Measurements from ENCODE around the gene FCGR3B.
"Not testable (repeated sequence)": the region's sequence is repeated elsewhere in the genome, so short reads cannot be mapped to it uniquely, and the experiment has no call there.

FCGR3B gene

GRCh38 chr1:161605024-161605423 is 26.0 kb downstream of the FCGR3B start:
- DNase-seq = not testable (repeated sequence)

- not testable (repeated sequence) for DNase-seq
Measured at GRCh38 chr1:161597077-161597476, 33.9 kb downstream of the FCGR3B start.

GRCh38 chr1:161595583-161595982 is 35.4 kb downstream of the FCGR3B start:
- not testable (repeated sequence) for DNase-seq

GRCh38 chr1:161595173-161595572 is 35.8 kb downstream of the FCGR3B start:
- not testable (repeated sequence) for DNase-seq

- DNase-seq = not testable (repeated sequence)
Measured at GRCh38 chr1:161594269-161594984, 36.5 kb downstream of the FCGR3B start.

- not testable (repeated sequence) for DNase-seq
Measured at GRCh38 chr1:161593092-161593755, 37.8 kb downstream of the FCGR3B start.

GRCh38 chr1:161592586-161592985 is 38.4 kb downstream of the FCGR3B start:
- not testable (repeated sequence) for DNase-seq

GRCh38 chr1:161589920-161590319 is 41.1 kb downstream of the FCGR3B start:
- not testable (repeated sequence) for DNase-seq

GRCh38 chr1:161589365-161589764 is 41.6 kb downstream of the FCGR3B start:
- DNase-seq = not testable (repeated sequence)

GRCh38 chr1:161588596-161588995 is 42.4 kb downstream of the FCGR3B start:
- not testable (repeated sequence) for DNase-seq

- DNase-seq = not testable (repeated sequence)
Measured at GRCh38 chr1:161582882-161583281, 48.1 kb downstream of the FCGR3B start.

GRCh38 chr1:161580879-161581537 is 50.0 kb downstream of the FCGR3B start:
- DNase-seq = not testable (repeated sequence)

- DNase-seq = not testable (repeated sequence)
Measured at GRCh38 chr1:161579856-161580507, 51.0 kb downstream of the FCGR3B start.

- not testable (repeated sequence) for DNase-seq
Measured at GRCh38 chr1:161576676-161577075, 54.3 kb downstream of the FCGR3B start.
